Measurements from ENCODE around the gene PPCDC. TPM values are rescaled to one million over a fixed set of nuclear protein-coding genes. Genes with fewer than 3 reads are reported as not detected.

Gene PPCDC
- total RNA-seq, 1 donor from 2014 or later, result 17.2 TPM

GRCh38 chr15:75054172-75054897 lies 30.9 kb downstream of the PPCDC start:
- peak overlapping the region; percentile 8 for H3K27ac Mint-ChIP-seq

GRCh38 chr15:75056036-75056435 lies 32.6 kb downstream of the PPCDC start:
- peak overlapping the region; percentile 20 for H3K27ac Mint-ChIP-seq
- no peaks in the 10 kb centered on the region for H3K36me3 Mint-ChIP-seq
- no peak for DNase-seq (ENCODE audit: low spot score in 2 of 2, unreplicated experiment in 2 of 2)
- H3K9me3 Mint-ChIP-seq, result no peaks in the 10 kb centered on the region
- no peak overlapping the region for H3K4me3 Mint-ChIP-seq
- no peak for TF ChIP-seq CTCF (IDR thresholded peaks at IDR 0.05; ENCODE audit: unreplicated experiment)
- no peaks in the 10 kb centered on the region for H3K27me3 Mint-ChIP-seq (ENCODE audit: low read depth)
- peaks cover 22% of the 10 kb centered on the region for H3K4me1 Mint-ChIP-seq

More at GRCh38 chr15:75054172-75054897, 30.9 kb downstream of the PPCDC start:
- H3K36me3 Mint-ChIP-seq, result no peaks in the 10 kb centered on the region
- TF ChIP-seq CTCF (IDR thresholded peaks at IDR 0.05; ENCODE audit: unreplicated experiment), result no peak
- H3K9me3 Mint-ChIP-seq, result no peaks in the 10 kb centered on the region
- DNase-seq (ENCODE audit: low spot score in 2 of 2, unreplicated experiment in 2 of 2), result no peak
- no peaks in the 10 kb centered on the region for H3K27me3 Mint-ChIP-seq (ENCODE audit: low read depth)
- peaks cover 22% of the 10 kb centered on the region for H3K4me1 Mint-ChIP-seq
- H3K4me3 Mint-ChIP-seq, result no peak overlapping the region

GRCh38 chr15:75058127-75058905 lies 34.9 kb downstream of the PPCDC start:
- H3K36me3 Mint-ChIP-seq, result no peaks in the 10 kb centered on the region

GRCh38 chr15:75059607-75060006 lies 36.2 kb downstream of the PPCDC start:
- no peak for DNase-seq (ENCODE audit: low spot score in 2 of 2, unreplicated experiment in 2 of 2)
- Mint-ChIP-seq H3K27ac (no peak overlapping the region), H3K9me3 (no peaks in the 10 kb centered on the region), H3K36me3 (no peaks in the 10 kb centered on the region), H3K4me3 (no peak overlapping the region), H3K4me1 (peaks cover 15% of the 10 kb centered on the region), H3K27me3 (ENCODE audit: low read depth) (no peaks in the 10 kb centered on the region)
- TF ChIP-seq CTCF (IDR thresholded peaks at IDR 0.05; ENCODE audit: unreplicated experiment), result no peak

More at GRCh38 chr15:75058127-75058905, 34.9 kb downstream of the PPCDC start:
- Mint-ChIP-seq H3K9me3 (no peaks in the 10 kb centered on the region), H3K4me1 (peaks cover 20% of the 10 kb centered on the region), H3K27ac (peak overlapping the region; percentile 62), H3K4me3 (no peak overlapping the region), H3K27me3 (ENCODE audit: low read depth) (no peaks in the 10 kb centered on the region)
- DNase-seq (ENCODE audit: low spot score in 2 of 2, unreplicated experiment in 2 of 2), result no peak
- TF ChIP-seq CTCF (IDR thresholded peaks at IDR 0.05; ENCODE audit: unreplicated experiment), result no peak

- peak in 1 of 2 experiments; percentile 17 for DNase-seq (ENCODE audit: low spot score in 2 of 2, unreplicated experiment in 2 of 2)
- Mint-ChIP-seq H3K4me1 (peaks cover 16% of the 10 kb centered on the region), H3K27ac (peak overlapping the region; percentile 28), H3K4me3 (no peak overlapping the region), H3K36me3 (peaks cover 9% of the 10 kb centered on the region), H3K27me3 (ENCODE audit: low read depth) (no peaks in the 10 kb centered on the region), H3K9me3 (peaks cover 11% of the 10 kb centered on the region)
- TF ChIP-seq CTCF (IDR thresholded peaks at IDR 0.05; ENCODE audit: unreplicated experiment), result no peak
Observed at GRCh38 chr15:75061272-75061671, 37.9 kb downstream of the PPCDC start.
